HepG2 (cell line): ENCODE results near the gene SAXO2. TPM values are rescaled to one million over a fixed set of nuclear protein-coding genes. Genes with fewer than 3 reads are reported as not detected.

ENCODE experiments used
- ADNP ChIP-seq: sonication (generic); formaldehyde crosslinking; IDR thresholded peaks from 2 replicates; pipeline ENCODE4 v1.4.0; 2020; ENCODE audit warnings: missing genetic modification reagents
- ATRX ChIP-seq: sonication (generic); formaldehyde crosslinking; IDR thresholded peaks from 2 replicates; pipeline ENCODE4 v1.4.0; 2020; ENCODE audit warnings: missing genetic modification reagents, borderline replicate concordance
- CBFB ChIP-seq: sonication (generic); formaldehyde crosslinking; IDR thresholded peaks from 2 replicates; pipeline ENCODE4 v1.4.0; 2020; ENCODE audit warnings: missing genetic modification reagents
- CBX1 ChIP-seq: IDR thresholded peaks from one replicate; pipeline ENCODE4 v1.6.1; 2016; ENCODE audit warnings: antibody characterized with exemption, low read depth
- EED ChIP-seq: sonication (generic); formaldehyde crosslinking; IDR thresholded peaks from 2 replicates; pipeline ENCODE4 v1.5.0; 2020; ENCODE audit warnings: mild to moderate bottlenecking, missing genetic modification reagents
- NCOA2 ChIP-seq: sonication (generic); formaldehyde crosslinking; IDR thresholded peaks from 2 replicates; pipeline ENCODE4 v1.8.0; 2022; ENCODE audit warnings: inconsistent platforms
- RCOR2 ChIP-seq: IDR thresholded peaks from 2 replicates; pipeline ENCODE4 v1.6.1; 2016; ENCODE audit warnings: missing biosample characterization, missing genetic modification reagents
- SP140L ChIP-seq: sonication (generic); formaldehyde crosslinking; IDR thresholded peaks from 2 replicates; pipeline ENCODE4 v1.4.0; 2020; ENCODE audit warnings: missing genetic modification reagents, borderline replicate concordance
- TCF7 ChIP-seq: sonication (generic); IDR thresholded peaks from 2 replicates; pipeline ENCODE4 v1.6.1; 2016; ENCODE audit warnings: antibody characterized with exemption, low read depth
- ZC3H13 ChIP-seq: sonication (generic); formaldehyde crosslinking; IDR thresholded peaks from 2 replicates; pipeline ENCODE4 v1.8.1; 2023; ENCODE audit warnings: mild to moderate bottlenecking, missing genetic modification reagents, moderate library complexity
- ZNF17 ChIP-seq: sonication (generic); formaldehyde crosslinking; IDR thresholded peaks from 2 replicates; pipeline ENCODE4 v1.5.0; 2020; ENCODE audit warnings: mild to moderate bottlenecking, missing genetic modification reagents
- ZNF496 ChIP-seq: sonication (generic); formaldehyde crosslinking; IDR thresholded peaks from 2 replicates; pipeline ENCODE4 v1.8.1; 2023; ENCODE audit warnings: mild to moderate bottlenecking, moderate library complexity, missing genetic modification reagents; ENCODE audit not compliant: insufficient replicate concordance
- ZNF503 ChIP-seq: sonication (generic); formaldehyde crosslinking; IDR thresholded peaks from 2 replicates; pipeline ENCODE4 v1.4.0; 2020; ENCODE audit warnings: missing genetic modification reagents
- ZNF572 ChIP-seq: sonication (generic); formaldehyde crosslinking; IDR thresholded peaks from 2 replicates; pipeline ENCODE4 v1.5.1; 2020; ENCODE audit warnings: mild to moderate bottlenecking, missing genetic modification reagents
- ZNF614 ChIP-seq: IDR thresholded peaks from 2 replicates; pipeline ENCODE4 v1.6.1; 2018; ENCODE audit warnings: missing biosample characterization, missing genetic modification reagents, inconsistent platforms, borderline replicate concordance
- ZNF7 ChIP-seq: IDR thresholded peaks from 2 replicates; pipeline ENCODE4 v1.6.1; 2016; ENCODE audit warnings: missing biosample characterization, missing genetic modification reagents
- ZNF800 ChIP-seq: sonication (generic); formaldehyde crosslinking; IDR thresholded peaks from 2 replicates; pipeline ENCODE4 v1.4.0; 2020; ENCODE audit warnings: missing genetic modification reagents
- ZNF839 ChIP-seq: sonication (generic); formaldehyde crosslinking; IDR thresholded peaks from 2 replicates; pipeline ENCODE4 v1.4.0; 2020; ENCODE audit warnings: missing genetic modification reagents, mild to moderate bottlenecking, borderline replicate concordance
- ZNF878 ChIP-seq: sonication (generic); formaldehyde crosslinking; IDR thresholded peaks from 2 replicates; pipeline ENCODE4 v1.8.1; 2023; ENCODE audit warnings: mild to moderate bottlenecking, missing genetic modification reagents, moderate library complexity
- polyA plus RNA-seq, 8 experiments: library from polyadenylated mRNA; depleted of rRNA in 3 of 8; stranded (reverse) in 7 of 8; unstranded in 1 of 8; fragments of >200 nt; fragmentation: Illumina TruSeq in 4 of 8; extraction: Trizol in 4 of 8; gene quantifications; 2 replicates each; pipeline versions ENCODE4 v1.2.1 to v1.2.3, GENCODE V29; 2011 to 2016; ENCODE audit warnings: low read depth in 4 of 8, missing spikeins in 1 of 8, mixed read lengths in 1 of 8; ENCODE audit not compliant: insufficient read depth in 1 of 8
- total RNA-seq, 5 experiments: library from RNA; depleted of rRNA; stranded (reverse); fragments of >200 nt; fragmentation: Illumina TruSeq; extraction: Trizol; gene quantifications; 2 replicates each; pipeline ENCODE4 v1.2.3, GENCODE V29; 2016; ENCODE audit warnings: low read depth in 1 of 5
- TF ChIP-seq, protein P1 (sequence below): sonication (generic); formaldehyde crosslinking; conservative IDR thresholded peaks from 2 replicates; pipeline ENCODE4 v1.4.0; 2020; ENCODE audit warnings: missing genetic modification reagents
- TF ChIP-seq, protein P2 (sequence below): sonication (generic); formaldehyde crosslinking; conservative IDR thresholded peaks from 2 replicates; pipeline ENCODE4 v1.8.0; 2022; ENCODE audit warnings: missing genetic modification reagents

Gene SAXO2
- total and polyA plus RNA-seq, 2 of the 13 experiments (the other 11 are each of a cell fraction or from before 2014, with no cell fraction given), result 0.01 to 1.5 TPM

DNA sequence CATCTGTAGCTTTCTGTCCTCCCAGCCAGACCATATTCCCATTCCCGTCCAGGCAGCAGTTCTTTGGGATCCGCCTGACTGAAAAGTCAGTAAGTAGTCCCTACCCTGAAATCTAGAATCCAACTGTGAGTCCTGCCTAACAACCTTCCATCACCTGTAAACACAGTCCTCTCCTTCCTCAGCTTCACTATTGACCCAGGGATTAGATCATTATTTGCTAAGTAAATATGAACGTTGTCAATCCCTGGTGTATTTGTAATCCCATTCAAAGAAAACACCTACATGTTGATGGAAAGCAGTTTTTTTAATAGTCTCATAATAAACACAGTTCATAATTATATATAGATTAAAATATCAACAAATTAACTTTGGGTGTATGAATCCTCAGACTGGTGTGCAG lies 732 bp downstream of the SAXO2 start (continued):
- TF ChIP-seq, protein P1, sequence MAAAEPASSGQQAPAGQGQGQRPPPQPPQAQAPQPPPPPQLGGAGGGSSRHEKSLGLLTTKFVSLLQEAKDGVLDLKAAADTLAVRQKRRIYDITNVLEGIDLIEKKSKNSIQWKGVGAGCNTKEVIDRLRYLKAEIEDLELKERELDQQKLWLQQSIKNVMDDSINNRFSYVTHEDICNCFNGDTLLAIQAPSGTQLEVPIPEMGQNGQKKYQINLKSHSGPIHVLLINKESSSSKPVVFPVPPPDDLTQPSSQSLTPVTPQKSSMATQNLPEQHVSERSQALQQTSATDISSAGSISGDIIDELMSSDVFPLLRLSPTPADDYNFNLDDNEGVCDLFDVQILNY (CRISPR knock-in tag), result no peak
- TF ChIP-seq CBX1 (no peak), SP140L (no peak), RCOR2 (peak; percentile 88), ZC3H13 (CRISPR knock-in tag) (no peak), ZNF614 (no peak; the same call in 1 of the 2 replicates), NCOA2 (CRISPR knock-in tag) (peak; percentile 79), ZNF800 (CRISPR knock-in tag) (no peak), ATRX (no peak), EED (CRISPR knock-in tag) (no peak), TCF7 (peak; percentile 60; the same call in 1 of the 2 replicates), ZNF7 (no peak), ZNF572 (CRISPR knock-in tag) (no peak), ZNF878 (CRISPR knock-in tag) (no peak), ZNF17 (no peak), ZNF496 (CRISPR knock-in tag) (no peak), ZNF839 (CRISPR knock-in tag) (no peak), ZNF503 (peak; percentile 96), ADNP (no peak), CBFB (CRISPR knock-in tag) (no peak)
- TF ChIP-seq, protein P2, sequence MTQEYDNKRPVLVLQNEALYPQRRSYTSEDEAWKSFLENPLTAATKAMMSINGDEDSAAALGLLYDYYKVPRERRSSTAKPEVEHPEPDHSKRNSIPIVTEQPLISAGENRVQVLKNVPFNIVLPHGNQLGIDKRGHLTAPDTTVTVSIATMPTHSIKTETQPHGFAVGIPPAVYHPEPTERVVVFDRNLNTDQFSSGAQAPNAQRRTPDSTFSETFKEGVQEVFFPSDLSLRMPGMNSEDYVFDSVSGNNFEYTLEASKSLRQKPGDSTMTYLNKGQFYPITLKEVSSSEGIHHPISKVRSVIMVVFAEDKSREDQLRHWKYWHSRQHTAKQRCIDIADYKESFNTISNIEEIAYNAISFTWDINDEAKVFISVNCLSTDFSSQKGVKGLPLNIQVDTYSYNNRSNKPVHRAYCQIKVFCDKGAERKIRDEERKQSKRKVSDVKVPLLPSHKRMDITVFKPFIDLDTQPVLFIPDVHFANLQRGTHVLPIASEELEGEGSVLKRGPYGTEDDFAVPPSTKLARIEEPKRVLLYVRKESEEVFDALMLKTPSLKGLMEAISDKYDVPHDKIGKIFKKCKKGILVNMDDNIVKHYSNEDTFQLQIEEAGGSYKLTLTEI (CRISPR knock-in tag), result no peak
